ENCODE measurements around the gene SOX5.

SOX5 gene

GRCh38 chr12:23484238-23484637 lies 465.2 kb downstream of the SOX5 start:
- H3K4me1 ChIP-seq (ENCODE audit: insufficient read depth, low read length) = no peaks in the 10 kb centered on the region
- H2AFZ ChIP-seq (ENCODE audit: low read depth, low read length) = no peak overlapping the region
- no peaks in the 10 kb centered on the region for H3K27me3 ChIP-seq (ENCODE audit: insufficient read depth, low read length)
- H3K9me3 ChIP-seq (ENCODE audit: low read length) = no peaks in the 10 kb centered on the region
- H3K4me3 ChIP-seq (ENCODE audit: low read length) = no peak overlapping the region
- H3K36me3 ChIP-seq (ENCODE audit: insufficient read depth, low read length) = no peaks in the 10 kb centered on the region

GRCh38 chr12:23482571-23482970 lies 466.9 kb downstream of the SOX5 start:
- H2AFZ ChIP-seq (ENCODE audit: low read depth, low read length) = no peak overlapping the region
- no peaks in the 10 kb centered on the region for H3K27me3 ChIP-seq (ENCODE audit: insufficient read depth, low read length)
- H3K4me3 ChIP-seq (ENCODE audit: low read length) = no peak overlapping the region
- H3K4me1 ChIP-seq (ENCODE audit: insufficient read depth, low read length) = no peaks in the 10 kb centered on the region
- no peaks in the 10 kb centered on the region for H3K36me3 ChIP-seq (ENCODE audit: insufficient read depth, low read length)
- H3K9me3 ChIP-seq (ENCODE audit: low read length) = no peaks in the 10 kb centered on the region
